ENCODE data around the gene KIR2DL3.
"Not testable (repeated sequence)": the region's sequence is repeated elsewhere in the genome, so short reads cannot be mapped to it uniquely, and the experiment has no call there.

KIR2DL3 gene

DNA sequence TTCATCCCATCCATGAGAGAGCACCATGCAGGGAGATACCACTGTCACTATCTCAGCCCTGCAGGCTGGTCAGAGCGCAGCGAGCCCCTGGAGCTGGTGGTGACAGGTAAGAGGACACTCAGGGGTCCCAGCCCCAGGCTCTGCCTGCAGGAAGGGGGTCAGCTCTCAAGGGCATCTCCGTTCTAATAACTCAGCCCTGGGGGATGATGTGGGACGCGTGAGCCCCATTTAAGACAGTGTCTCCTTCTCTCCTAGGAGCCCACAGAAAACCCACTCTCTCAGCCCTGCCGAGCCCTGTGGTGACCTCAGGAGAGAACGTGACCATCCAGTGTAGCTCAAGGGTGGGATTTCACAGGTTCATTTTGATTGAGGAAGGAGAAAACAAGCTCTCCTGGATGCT, 29.5 kb upstream of the KIR2DL3 start:
- TF ChIP-seq CTCF (conservative IDR thresholded peaks at IDR 0.05), result no peak
- H3K27ac ChIP-seq, result no peak overlapping the region

DNA sequence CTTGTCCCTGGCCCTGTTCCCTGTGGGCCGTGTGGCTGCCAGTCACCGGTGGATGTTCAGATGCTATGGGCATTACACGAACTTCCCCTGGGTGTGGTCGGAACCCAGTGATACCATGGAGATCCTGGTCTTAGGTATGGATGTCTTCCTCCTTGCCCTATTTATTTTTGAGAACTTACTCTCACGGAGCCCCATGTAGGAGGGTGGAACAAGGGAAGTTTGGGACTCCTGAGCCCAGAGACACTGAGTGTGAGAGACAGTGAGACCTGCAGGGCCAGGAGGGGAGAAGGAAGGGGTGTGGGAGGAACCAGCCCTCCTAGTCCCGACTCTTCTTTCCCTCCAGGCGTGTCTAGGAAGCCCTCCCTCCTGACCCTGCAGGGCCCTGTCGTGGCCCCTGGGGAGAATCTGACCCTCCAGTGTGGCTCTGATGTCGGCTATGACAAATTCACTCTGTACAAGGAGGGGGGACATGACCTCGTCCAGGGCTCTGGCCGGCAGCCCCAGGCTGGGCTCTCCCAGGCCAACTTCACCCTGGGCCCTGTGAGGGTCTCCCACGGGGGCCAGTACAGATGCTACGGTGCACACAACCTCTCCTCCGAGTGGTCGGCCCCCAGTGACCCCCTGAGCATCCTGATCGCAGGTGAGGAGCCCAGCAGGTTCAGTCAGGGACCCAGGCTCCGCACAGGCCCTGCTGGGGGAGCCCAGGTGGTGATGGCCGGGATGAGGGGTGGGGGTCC, 28.9 kb upstream of the KIR2DL3 start:
- no peak for TF ChIP-seq CTCF (conservative IDR thresholded peaks at IDR 0.05)
- H3K27ac ChIP-seq, result no peak overlapping the region

- H3K27ac ChIP-seq, result not testable (repeated sequence)
Observed at GRCh38 chr19:54709956-54710355, 28.4 kb upstream of the KIR2DL3 start.

GRCh38 chr19:54724142-54724541, 14.2 kb upstream of the KIR2DL3 start, which contains the start of gene KIR3DL3:
KIR3DL3 (plus strand) TSS chr19:54724442; CDS start chr19:54724497, 55 bp downstream.
- H3K27ac ChIP-seq, result no peak within 1 kb of the TSS
- TF ChIP-seq CTCF (conservative IDR thresholded peaks at IDR 0.05), result no peak

GRCh38 chr19:54724644-54725043, 13.7 kb upstream of the KIR2DL3 start:
- H3K27ac ChIP-seq, result no peak overlapping the region
- no peak for TF ChIP-seq CTCF (conservative IDR thresholded peaks at IDR 0.05)

DNA sequence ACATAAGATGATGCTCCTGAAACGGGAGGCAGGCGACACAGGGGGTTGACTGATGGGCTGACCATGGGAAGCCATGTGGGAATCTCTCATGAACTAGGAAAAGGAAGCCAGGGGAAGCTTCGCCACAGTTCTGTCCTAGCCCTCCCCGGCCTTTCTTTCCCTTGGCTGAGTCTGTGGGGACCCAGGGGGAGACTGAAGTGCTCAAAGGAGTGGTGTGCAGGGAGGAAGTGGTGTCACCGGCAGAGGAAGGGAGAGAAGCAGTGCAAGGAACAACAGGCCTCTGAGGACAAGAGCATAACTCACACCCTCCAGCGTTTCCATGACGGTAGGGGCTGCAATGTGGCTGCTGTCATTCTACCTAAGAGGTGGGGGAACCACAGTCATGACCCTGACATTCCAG, 13.0 kb upstream of the KIR2DL3 start:
- no peak for TF ChIP-seq CTCF (conservative IDR thresholded peaks at IDR 0.05)
- H3K27ac ChIP-seq, result no peak overlapping the region

DNA sequence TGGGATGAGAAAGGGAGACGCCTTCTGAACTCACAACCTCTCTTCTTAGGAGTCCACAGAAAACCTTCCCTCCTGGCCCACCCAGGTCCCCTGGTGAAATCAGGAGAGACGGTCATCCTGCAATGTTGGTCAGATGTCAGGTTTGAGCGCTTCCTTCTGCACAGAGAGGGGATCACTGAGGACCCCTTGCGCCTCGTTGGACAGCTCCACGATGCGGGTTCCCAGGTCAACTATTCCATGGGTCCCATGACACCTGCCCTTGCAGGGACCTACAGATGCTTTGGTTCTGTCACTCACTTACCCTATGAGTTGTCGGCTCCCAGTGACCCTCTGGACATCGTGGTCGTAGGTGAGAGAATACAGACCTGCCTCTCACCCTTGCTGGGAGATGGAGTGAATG, 10.8 kb upstream of the KIR2DL3 start:
- no peak for TF ChIP-seq CTCF (conservative IDR thresholded peaks at IDR 0.05)
- no peak overlapping the region for H3K27ac ChIP-seq

DNA sequence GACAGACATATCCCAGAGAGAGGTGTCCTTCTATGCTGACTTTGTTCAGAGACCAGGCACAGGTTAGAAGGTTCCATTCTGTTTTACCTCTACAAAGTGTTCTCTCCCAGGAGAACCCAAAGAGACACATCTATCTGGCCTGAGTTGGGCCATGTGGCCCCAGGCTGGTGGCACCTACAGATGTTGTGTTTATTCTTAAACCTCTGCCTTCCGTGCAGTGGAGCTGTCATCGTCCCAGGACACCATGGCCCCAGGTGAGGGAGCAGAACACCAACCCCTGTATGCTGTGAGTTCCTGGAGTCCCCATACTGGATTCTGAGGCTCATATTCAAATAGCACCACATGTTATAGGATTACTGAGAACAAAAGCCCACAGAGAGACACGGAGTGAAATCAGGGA, 10.1 kb upstream of the KIR2DL3 start:
- H3K27ac ChIP-seq, result no peak overlapping the region
- TF ChIP-seq CTCF (conservative IDR thresholded peaks at IDR 0.05), result no peak

Measured in VCaP (cell line).